Mucosa of stomach (tissue), 1 donor: ENCODE measurements around the gene CD99L2.

Experiments
- H3K27me3 ChIP-seq: one replicate; pipeline ENCODE4 v1.7.0; 2013; ENCODE audit warnings: mild to moderate bottlenecking, low read length; ENCODE audit not compliant: control insufficient read depth, insufficient read depth
- H3K36me3 ChIP-seq: one replicate; pipeline ENCODE4 v1.7.0; 2013; ENCODE audit warnings: low read length; ENCODE audit not compliant: control insufficient read depth, insufficient read depth
- H3K4me1 ChIP-seq: one replicate; pipeline ENCODE4 v1.7.0; 2013; ENCODE audit warnings: mild to moderate bottlenecking, low read length; ENCODE audit not compliant: control insufficient read depth, insufficient read depth
- H3K4me3 ChIP-seq: one replicate; pipeline ENCODE4 v1.7.0; 2013; ENCODE audit warnings: low read length
- H3K9ac ChIP-seq: one replicate; pipeline ENCODE4 v1.7.0; 2013; ENCODE audit warnings: mild to moderate bottlenecking, low read length, moderate library complexity
- H3K9me3 ChIP-seq: one replicate; pipeline ENCODE4 v1.7.0; 2013; ENCODE audit warnings: mild to moderate bottlenecking, low read length, moderate library complexity; ENCODE audit not compliant: control insufficient read depth
- donor health status: Pancreatic carcinoma.

The CD99L2 gene

GRCh38 chrX:150919401-150919800 lies 20.9 kb upstream of the CD99L2 start:
- no peak overlapping the region for H3K9ac ChIP-seq
- H3K27me3 ChIP-seq: no peaks in the 10 kb centered on the region
- H3K9me3 ChIP-seq: no peaks in the 10 kb centered on the region

GRCh38 chrX:150913511-150913910 lies 15.0 kb upstream of the CD99L2 start:
- no peaks in the 10 kb centered on the region for H3K27me3 ChIP-seq
- no peaks in the 10 kb centered on the region for H3K36me3 ChIP-seq
- H3K9ac ChIP-seq: no peak overlapping the region
- H3K4me1 ChIP-seq: no peaks in the 10 kb centered on the region
- H3K9me3 ChIP-seq: no peaks in the 10 kb centered on the region
- no peak overlapping the region for H3K4me3 ChIP-seq

More at GRCh38 chrX:150919401-150919800, 20.9 kb upstream of the CD99L2 start:
- Histone ChIP-seq H3K4me3 (no peak overlapping the region), H3K4me1 (no peaks in the 10 kb centered on the region), H3K36me3 (no peaks in the 10 kb centered on the region)

GRCh38 chrX:150907474-150907873 lies 9.0 kb upstream of the CD99L2 start:
- no peak overlapping the region for H3K9ac ChIP-seq
- no peak overlapping the region for H3K4me3 ChIP-seq
- no peaks in the 10 kb centered on the region for H3K4me1 ChIP-seq
- H3K9me3 ChIP-seq: no peaks in the 10 kb centered on the region
- no peaks in the 10 kb centered on the region for H3K36me3 ChIP-seq
- no peaks in the 10 kb centered on the region for H3K27me3 ChIP-seq

GRCh38 chrX:150906694-150907093 lies 8.2 kb upstream of the CD99L2 start:
- Histone ChIP-seq H3K9me3 (no peaks in the 10 kb centered on the region), H3K4me3 (no peak overlapping the region), H3K4me1 (no peaks in the 10 kb centered on the region), H3K36me3 (no peaks in the 10 kb centered on the region), H3K9ac (no peak overlapping the region), H3K27me3 (no peaks in the 10 kb centered on the region)

GRCh38 chrX:150905293-150905692 lies 6.8 kb upstream of the CD99L2 start:
- H3K9me3 ChIP-seq: no peaks in the 10 kb centered on the region
- no peaks in the 10 kb centered on the region for H3K4me1 ChIP-seq
- H3K27me3 ChIP-seq: no peaks in the 10 kb centered on the region
- no peak overlapping the region for H3K4me3 ChIP-seq
- H3K9ac ChIP-seq: no peak overlapping the region
- H3K36me3 ChIP-seq: no peaks in the 10 kb centered on the region

GRCh38 chrX:150903110-150903508 lies 4.6 kb upstream of the CD99L2 start:
- no peaks in the 10 kb centered on the region for H3K9me3 ChIP-seq
- H3K4me3 ChIP-seq: no peak overlapping the region
- H3K27me3 ChIP-seq: no peaks in the 10 kb centered on the region
- no peaks in the 10 kb centered on the region for H3K4me1 ChIP-seq
- no peak overlapping the region for H3K9ac ChIP-seq
- no peaks in the 10 kb centered on the region for H3K36me3 ChIP-seq

- no peaks in the 10 kb centered on the region for H3K4me1 ChIP-seq
- H3K9me3 ChIP-seq: no peaks in the 10 kb centered on the region
- H3K9ac ChIP-seq: no peak overlapping the region
- no peak overlapping the region for H3K4me3 ChIP-seq
- no peaks in the 10 kb centered on the region for H3K27me3 ChIP-seq
- no peaks in the 10 kb centered on the region for H3K36me3 ChIP-seq
These were observed 4.1 kb upstream of the CD99L2 start for GRCh38 chrX:150902434-150903109.

- Histone ChIP-seq H3K36me3 (no peaks in the 10 kb centered on the region), H3K27me3 (no peaks in the 10 kb centered on the region), H3K9me3 (no peaks in the 10 kb centered on the region), H3K9ac (peak overlapping the region; percentile 62), H3K4me3 (peak overlapping the region; percentile 41), H3K4me1 (no peaks in the 10 kb centered on the region)
These were observed 806 bp upstream of the CD99L2 start for GRCh38 chrX:150899191-150899757.

- no peaks in the 10 kb centered on the region for H3K4me1 ChIP-seq
- peak overlapping the region; percentile 82 for H3K9ac ChIP-seq
- H3K36me3 ChIP-seq: no peaks in the 10 kb centered on the region
- H3K9me3 ChIP-seq: no peaks in the 10 kb centered on the region
- H3K27me3 ChIP-seq: no peaks in the 10 kb centered on the region
- H3K4me3 ChIP-seq: peak overlapping the region; percentile 31
These were observed 797 bp downstream of the CD99L2 start for GRCh38 chrX:150897421-150898320.

GRCh38 chrX:150896632-150897031 lies 1.8 kb downstream of the CD99L2 start:
- Histone ChIP-seq H3K9ac (no peak overlapping the region), H3K9me3 (no peaks in the 10 kb centered on the region), H3K36me3 (no peaks in the 10 kb centered on the region), H3K4me3 (no peak overlapping the region), H3K4me1 (no peaks in the 10 kb centered on the region), H3K27me3 (no peaks in the 10 kb centered on the region)

- Histone ChIP-seq H3K27me3 (no peaks in the 10 kb centered on the region), H3K9ac (no peak overlapping the region), H3K9me3 (no peaks in the 10 kb centered on the region), H3K4me1 (no peaks in the 10 kb centered on the region), H3K36me3 (no peaks in the 10 kb centered on the region), H3K4me3 (no peak overlapping the region)
These were observed 4.5 kb downstream of the CD99L2 start for GRCh38 chrX:150893936-150894335.

- H3K36me3 ChIP-seq: no peaks in the 10 kb centered on the region
- H3K4me1 ChIP-seq: no peaks in the 10 kb centered on the region
These were observed 9.3 kb downstream of the CD99L2 start for GRCh38 chrX:150889131-150889530.

More at GRCh38 chrX:150889131-150889530, 9.3 kb downstream of the CD99L2 start:
- H3K9me3 ChIP-seq: no peaks in the 10 kb centered on the region
- no peak overlapping the region for H3K9ac ChIP-seq
- H3K27me3 ChIP-seq: no peaks in the 10 kb centered on the region
- H3K4me3 ChIP-seq: no peak overlapping the region
